GM23338 (cell line): ENCODE results near the gene SLC25A47. TPM values are rescaled to one million over a fixed set of nuclear protein-coding genes. Genes with fewer than 3 reads are reported as not detected.

ENCODE experiments used
- ATAC-seq: fragments of 200-7000 bp; cut with Tn5 transposase; 3 replicates; pipeline ENCODE4 v1.9.1; 2020
- DNase-seq: peaks from one replicate; pipeline ENCODE4 v3.0.0-alpha.2; 2015; ENCODE audit warnings: low spot score
- H2AFZ ChIP-seq: fragments of 200-600 bp; sonication (generic); 2 replicates; pipeline ENCODE4 v1.8.0; 2016; ENCODE audit warnings: antibody characterized with exemption, mild to moderate bottlenecking, moderate library complexity
- H3F3A ChIP-seq: fragments of 200-600 bp; sonication (generic); replicated peaks from 2 replicates; pipeline ENCODE4 v1.8.0; 2017; ENCODE audit warnings: antibody characterized with exemption, mixed run types, low read depth
- H3K27ac ChIP-seq: fragments of 200-600 bp; sonication (generic); 2 replicates; pipeline ENCODE4 v1.6.1; 2016; ENCODE audit warnings: low read depth
- H3K27me3 ChIP-seq: fragments of 200-600 bp; sonication (generic); 2 replicates; pipeline ENCODE4 v1.8.0; 2016; ENCODE audit warnings: mild to moderate bottlenecking, mixed run types, moderate library complexity; ENCODE audit not compliant: insufficient read depth
- H3K36me3 ChIP-seq: fragments of 200-600 bp; sonication (generic); 2 replicates; pipeline ENCODE4 v1.8.0; 2016; ENCODE audit warnings: mild to moderate bottlenecking; ENCODE audit not compliant: insufficient read depth
- H3K4me1 ChIP-seq: fragments of 200-600 bp; sonication (generic); 2 replicates; pipeline ENCODE4 v1.8.0; 2016; ENCODE audit warnings: mild to moderate bottlenecking, moderate library complexity; ENCODE audit not compliant: insufficient read depth
- H3K4me2 ChIP-seq: fragments of 200-600 bp; sonication (generic); 2 replicates; pipeline ENCODE4 v1.7.1; 2017; ENCODE audit warnings: mixed run types
- H3K4me3 ChIP-seq: fragments of 200-600 bp; sonication (generic); 2 replicates; pipeline ENCODE4 v1.6.1; 2016; ENCODE audit warnings: mixed run types
- H3K79me2 ChIP-seq: fragments of 200-600 bp; sonication (generic); replicated peaks from 2 replicates; pipeline ENCODE4 v1.8.0; 2017; ENCODE audit warnings: mild to moderate bottlenecking; ENCODE audit not compliant: insufficient read depth
- H3K9me2 ChIP-seq: fragments of 200-600 bp; sonication (generic); 2 replicates; pipeline ENCODE4 v1.8.0; 2017; ENCODE audit not compliant: insufficient read depth
- H4K20me1 ChIP-seq: fragments of 200-600 bp; sonication (generic); replicated peaks from 2 replicates; pipeline ENCODE4 v1.8.0; 2017; ENCODE audit warnings: mild to moderate bottlenecking; ENCODE audit not compliant: insufficient read depth
- H3K27ac Mint-ChIP-seq: 2 replicates; pipeline ENCODE4 v1.8.0; 2020; ENCODE audit warnings: inconsistent platforms, mild to moderate bottlenecking, moderate library complexity, mixed read lengths
- H3K27me3 Mint-ChIP-seq: 3 replicates; pipeline ENCODE4 v1.8.0; 2022; ENCODE audit warnings: low read depth, mild to moderate bottlenecking, moderate library complexity, mixed read lengths, inconsistent platforms; ENCODE audit not compliant: insufficient read depth, poor library complexity
- H3K36me3 Mint-ChIP-seq: 3 replicates; pipeline ENCODE4 v1.8.0; 2021; ENCODE audit warnings: low read depth, mild to moderate bottlenecking, inconsistent platforms, moderate library complexity, mixed read lengths
- H3K4me1 Mint-ChIP-seq: 3 replicates; pipeline ENCODE4 v1.8.0; 2020; ENCODE audit warnings: mild to moderate bottlenecking, inconsistent platforms, mixed read lengths
- H3K4me3 Mint-ChIP-seq: 3 replicates; pipeline ENCODE4 v1.8.0; 2021; ENCODE audit warnings: moderate library complexity, mild to moderate bottlenecking, inconsistent platforms, mixed read lengths
- H3K9me3 Mint-ChIP-seq: 3 replicates; pipeline ENCODE4 v1.8.0; 2020; ENCODE audit warnings: moderate library complexity, mild to moderate bottlenecking, inconsistent platforms, mixed read lengths
- EZH2 ChIP-seq: fragments of 200-600 bp; sonication (generic); IDR thresholded peaks from one replicate; pipeline ENCODE4 v1.8.0; 2017; ENCODE audit warnings: antibody characterized with exemption, mild to moderate bottlenecking, low read depth; ENCODE audit not compliant: unreplicated experiment
- EZH2phosphoT487 ChIP-seq: fragments of 200-600 bp; sonication (generic); IDR thresholded peaks from one replicate; pipeline ENCODE4 v1.8.1; 2018; ENCODE audit warnings: antibody characterized with exemption; ENCODE audit not compliant: unreplicated experiment
- JUNB ChIP-seq: IDR thresholded peaks from one replicate; pipeline ENCODE4 v1.6.1; 2016; ENCODE audit warnings: antibody characterized with exemption; ENCODE audit not compliant: unreplicated experiment
- POLR2AphosphoS5 ChIP-seq: IDR thresholded peaks from 2 replicates; pipeline ENCODE4 v1.6.1; 2016; ENCODE audit warnings: antibody characterized with exemption, low read depth
- ZNF114 ChIP-seq: fragments of 250-450 bp; sonication (Bioruptor Pico); IDR thresholded peaks from 2 replicates; pipeline ENCODE4 v1.5.0; 2020; ENCODE audit warnings: mild to moderate bottlenecking, moderate library complexity
- ZNF331 ChIP-seq: fragments of 250-450 bp; sonication (Bioruptor Pico); IDR thresholded peaks from 2 replicates; pipeline ENCODE4 v1.5.0; 2020; ENCODE audit warnings: low read depth, mild to moderate bottlenecking, moderate library complexity
- polyA plus RNA-seq: library from polyadenylated mRNA; unstranded; fragments of >200 nt; fragmentation: Nextera tagmentation; extraction: Ambion mirVana; gene quantifications from 2 replicates; pipeline ENCODE4 v1.2.1, GENCODE V29; 2016
- total RNA-seq: library from RNA; depleted of rRNA; stranded (reverse); fragments of >200 nt; shearing (Covaris generic); gene quantifications from 2 replicates; pipeline ENCODE4 v1.2.3, GENCODE V29; 2014
- TF ChIP-seq, protein P1 (sequence below): IDR thresholded peaks from one replicate; pipeline ENCODE4 v1.6.1; 2018; ENCODE audit warnings: antibody characterized with exemption; ENCODE audit not compliant: unreplicated experiment
- TF ChIP-seq, protein P2 (sequence below), 2 experiments: fragments of 200-600 bp in 1 of 2; sonication (generic) in 1 of 2; conservative IDR thresholded peaks; 2 replicates each; pipeline versions ENCODE4 v1.5.1 to v1.6.1; 2016 to 2017; ENCODE audit warnings: antibody characterized with exemption in 2 of 2, low read depth in 2 of 2, mild to moderate bottlenecking in 2 of 2, moderate library complexity in 1 of 2
- TF ChIP-seq, protein P3 (sequence below): IDR thresholded peaks from 2 replicates; pipeline ENCODE4 v1.6.1; 2016; ENCODE audit warnings: antibody characterized with exemption

The SLC25A47 gene
- total and polyA plus RNA-seq, 2 experiments from 2014 or later: not detected

DNA sequence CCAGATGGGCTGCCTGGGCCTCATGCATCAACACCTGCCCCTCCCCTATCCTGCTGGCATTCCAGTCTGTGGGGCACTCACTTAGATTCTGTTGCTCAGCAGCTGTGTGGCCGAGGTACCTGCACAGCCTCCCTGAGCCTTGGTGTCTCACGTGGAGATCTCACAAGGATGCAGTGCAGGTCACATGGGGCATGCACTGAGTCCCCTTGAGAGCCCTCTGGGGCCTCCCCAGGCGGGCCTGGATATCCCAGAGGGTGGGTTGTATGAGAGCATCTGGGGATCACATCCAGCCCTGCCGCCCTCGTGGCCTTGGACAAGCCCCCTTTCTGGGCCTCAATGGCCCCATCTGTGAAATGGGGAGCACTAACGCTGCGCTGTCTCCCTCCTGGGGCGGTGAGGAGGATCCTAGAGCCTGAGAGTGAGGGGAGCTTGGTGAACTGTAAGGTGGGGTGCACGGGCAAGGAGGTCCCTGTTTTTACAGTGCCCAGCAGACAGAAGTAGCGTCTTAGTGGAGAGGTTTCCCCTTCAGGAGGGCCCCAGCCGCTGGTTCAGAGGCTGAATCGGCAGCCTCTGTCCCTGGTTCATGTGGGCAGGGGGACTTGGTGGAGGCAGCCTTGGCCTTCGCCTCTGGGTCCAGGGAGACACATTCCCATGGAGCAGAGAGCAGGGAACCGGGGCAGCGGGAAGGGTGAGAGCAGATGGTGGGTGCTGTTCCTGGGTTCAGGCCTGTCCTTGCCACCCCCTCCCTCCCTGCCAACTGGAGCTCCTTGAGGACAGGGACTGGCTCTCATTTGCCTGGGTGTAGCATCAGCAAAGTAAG is 791 bp upstream of the SLC25A47 start:
- no peaks in the 10 kb centered on the region for H4K20me1 ChIP-seq
- no peak overlapping the region for H3K27ac Mint-ChIP-seq
- H2AFZ ChIP-seq: no peak overlapping the region
- H3K4me3 ChIP-seq: no peak overlapping the region
- no peaks in the 10 kb centered on the region; the same call in 2 of the 3 replicates for H3K36me3 Mint-ChIP-seq
- DNase-seq: no peak
- peaks cover 14% of the 10 kb centered on the region for H3K27me3 Mint-ChIP-seq
- ATAC-seq: no peak
- no peaks in the 10 kb centered on the region for H3K27me3 ChIP-seq
- H3K4me3 Mint-ChIP-seq: no peak overlapping the region
- no peaks in the 10 kb centered on the region for H3K79me2 ChIP-seq
- no peaks in the 10 kb centered on the region for H3K9me3 Mint-ChIP-seq
- no peak overlapping the region for H3K4me2 ChIP-seq
- no peaks in the 10 kb centered on the region; the same call in 1 of the 2 replicates for H3F3A ChIP-seq
- no peaks in the 10 kb centered on the region for H3K4me1 ChIP-seq
- TF ChIP-seq, protein P1, sequence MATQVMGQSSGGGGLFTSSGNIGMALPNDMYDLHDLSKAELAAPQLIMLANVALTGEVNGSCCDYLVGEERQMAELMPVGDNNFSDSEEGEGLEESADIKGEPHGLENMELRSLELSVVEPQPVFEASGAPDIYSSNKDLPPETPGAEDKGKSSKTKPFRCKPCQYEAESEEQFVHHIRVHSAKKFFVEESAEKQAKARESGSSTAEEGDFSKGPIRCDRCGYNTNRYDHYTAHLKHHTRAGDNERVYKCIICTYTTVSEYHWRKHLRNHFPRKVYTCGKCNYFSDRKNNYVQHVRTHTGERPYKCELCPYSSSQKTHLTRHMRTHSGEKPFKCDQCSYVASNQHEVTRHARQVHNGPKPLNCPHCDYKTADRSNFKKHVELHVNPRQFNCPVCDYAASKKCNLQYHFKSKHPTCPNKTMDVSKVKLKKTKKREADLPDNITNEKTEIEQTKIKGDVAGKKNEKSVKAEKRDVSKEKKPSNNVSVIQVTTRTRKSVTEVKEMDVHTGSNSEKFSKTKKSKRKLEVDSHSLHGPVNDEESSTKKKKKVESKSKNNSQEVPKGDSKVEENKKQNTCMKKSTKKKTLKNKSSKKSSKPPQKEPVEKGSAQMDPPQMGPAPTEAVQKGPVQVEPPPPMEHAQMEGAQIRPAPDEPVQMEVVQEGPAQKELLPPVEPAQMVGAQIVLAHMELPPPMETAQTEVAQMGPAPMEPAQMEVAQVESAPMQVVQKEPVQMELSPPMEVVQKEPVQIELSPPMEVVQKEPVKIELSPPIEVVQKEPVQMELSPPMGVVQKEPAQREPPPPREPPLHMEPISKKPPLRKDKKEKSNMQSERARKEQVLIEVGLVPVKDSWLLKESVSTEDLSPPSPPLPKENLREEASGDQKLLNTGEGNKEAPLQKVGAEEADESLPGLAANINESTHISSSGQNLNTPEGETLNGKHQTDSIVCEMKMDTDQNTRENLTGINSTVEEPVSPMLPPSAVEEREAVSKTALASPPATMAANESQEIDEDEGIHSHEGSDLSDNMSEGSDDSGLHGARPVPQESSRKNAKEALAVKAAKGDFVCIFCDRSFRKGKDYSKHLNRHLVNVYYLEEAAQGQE: no peak
- TF ChIP-seq POLR2AphosphoS5 (no peak), ZNF114 (CRISPR knock-in tag) (no peak), ZNF331 (CRISPR knock-in tag) (no peak), EZH2phosphoT487 (no peak)
- TF ChIP-seq, protein P2, sequence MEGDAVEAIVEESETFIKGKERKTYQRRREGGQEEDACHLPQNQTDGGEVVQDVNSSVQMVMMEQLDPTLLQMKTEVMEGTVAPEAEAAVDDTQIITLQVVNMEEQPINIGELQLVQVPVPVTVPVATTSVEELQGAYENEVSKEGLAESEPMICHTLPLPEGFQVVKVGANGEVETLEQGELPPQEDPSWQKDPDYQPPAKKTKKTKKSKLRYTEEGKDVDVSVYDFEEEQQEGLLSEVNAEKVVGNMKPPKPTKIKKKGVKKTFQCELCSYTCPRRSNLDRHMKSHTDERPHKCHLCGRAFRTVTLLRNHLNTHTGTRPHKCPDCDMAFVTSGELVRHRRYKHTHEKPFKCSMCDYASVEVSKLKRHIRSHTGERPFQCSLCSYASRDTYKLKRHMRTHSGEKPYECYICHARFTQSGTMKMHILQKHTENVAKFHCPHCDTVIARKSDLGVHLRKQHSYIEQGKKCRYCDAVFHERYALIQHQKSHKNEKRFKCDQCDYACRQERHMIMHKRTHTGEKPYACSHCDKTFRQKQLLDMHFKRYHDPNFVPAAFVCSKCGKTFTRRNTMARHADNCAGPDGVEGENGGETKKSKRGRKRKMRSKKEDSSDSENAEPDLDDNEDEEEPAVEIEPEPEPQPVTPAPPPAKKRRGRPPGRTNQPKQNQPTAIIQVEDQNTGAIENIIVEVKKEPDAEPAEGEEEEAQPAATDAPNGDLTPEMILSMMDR (conservative IDR thresholded peaks at IDR 0.05; ENCODE audit: low read depth in 2 of 2): no peak
- TF ChIP-seq, protein P3, sequence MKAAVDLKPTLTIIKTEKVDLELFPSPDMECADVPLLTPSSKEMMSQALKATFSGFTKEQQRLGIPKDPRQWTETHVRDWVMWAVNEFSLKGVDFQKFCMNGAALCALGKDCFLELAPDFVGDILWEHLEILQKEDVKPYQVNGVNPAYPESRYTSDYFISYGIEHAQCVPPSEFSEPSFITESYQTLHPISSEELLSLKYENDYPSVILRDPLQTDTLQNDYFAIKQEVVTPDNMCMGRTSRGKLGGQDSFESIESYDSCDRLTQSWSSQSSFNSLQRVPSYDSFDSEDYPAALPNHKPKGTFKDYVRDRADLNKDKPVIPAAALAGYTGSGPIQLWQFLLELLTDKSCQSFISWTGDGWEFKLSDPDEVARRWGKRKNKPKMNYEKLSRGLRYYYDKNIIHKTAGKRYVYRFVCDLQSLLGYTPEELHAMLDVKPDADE: no peak
- no peak overlapping the region for H3K27ac ChIP-seq
- H3K4me1 Mint-ChIP-seq: peaks cover 3% of the 10 kb centered on the region; the same call in 2 of the 3 replicates
- H3K9me2 ChIP-seq: no peaks in the 10 kb centered on the region
- H3K36me3 ChIP-seq: no peaks in the 10 kb centered on the region

DNA sequence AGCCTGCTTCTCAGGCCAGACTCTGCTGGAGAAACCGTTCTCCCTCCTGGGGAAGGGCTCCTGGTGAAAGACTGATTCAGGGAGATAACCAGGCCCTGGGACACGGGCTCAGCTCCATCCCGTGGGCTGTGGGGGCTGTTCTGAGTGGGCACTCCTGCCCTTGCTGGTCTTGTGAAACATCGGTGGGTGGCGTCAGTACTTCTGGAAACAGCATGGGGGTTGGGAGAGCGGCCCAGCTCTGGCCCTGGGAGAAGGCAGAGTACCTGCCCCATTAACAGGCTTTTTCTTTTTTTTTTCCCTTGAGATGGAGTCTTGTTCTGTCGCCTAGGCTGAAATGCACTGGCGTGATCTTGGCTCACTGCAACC is 786 bp downstream of the SLC25A47 start:
- Histone ChIP-seq H3K27ac (no peak overlapping the region), H3K4me1 (no peaks in the 10 kb centered on the region), H3K4me3 (no peak overlapping the region), H3K4me2 (no peak overlapping the region), H3K36me3 (no peaks in the 10 kb centered on the region), H3F3A (no peaks in the 10 kb centered on the region), H2AFZ (no peak overlapping the region), H3K9me2 (no peaks in the 10 kb centered on the region), H3K79me2 (no peaks in the 10 kb centered on the region), H4K20me1 (no peaks in the 10 kb centered on the region), H3K27me3 (no peaks in the 10 kb centered on the region)
- Mint-ChIP-seq H3K4me1 (peaks cover 3% of the 10 kb centered on the region; the same call in 2 of the 3 replicates), H3K36me3 (no peaks in the 10 kb centered on the region; the same call in 2 of the 3 replicates), H3K27ac (no peak overlapping the region), H3K27me3 (peaks cover 12% of the 10 kb centered on the region), H3K9me3 (no peaks in the 10 kb centered on the region), H3K4me3 (no peak overlapping the region)
- ATAC-seq: no peak
- no peak for DNase-seq
- TF ChIP-seq, protein P2 (conservative IDR thresholded peaks at IDR 0.05; ENCODE audit: low read depth in 2 of 2): no peak
- TF ChIP-seq, protein P1: no peak
- TF ChIP-seq EZH2 (no peak), ZNF114 (CRISPR knock-in tag) (no peak), JUNB (no peak)
